H1 (cell line): Measurements from ENCODE around the gene RAMP2. TPM values are rescaled to one million over a fixed set of nuclear protein-coding genes. Genes with fewer than 3 reads are reported as not detected.

Experiments used
- GABPA ChIP-seq: IDR thresholded peaks from 2 replicates; pipeline ENCODE4 v1.6.1; 2011; ENCODE audit warnings: mild to moderate bottlenecking, low read length, moderate library complexity, borderline replicate concordance; ENCODE audit not compliant: insufficient read depth
- KDM4A ChIP-seq: IDR thresholded peaks from one replicate; pipeline ENCODE4 v1.7.1; 2012; ENCODE audit warnings: low read depth, mild to moderate bottlenecking, moderate library complexity, low read length, inconsistent platforms; ENCODE audit not compliant: severe bottlenecking
- PHF8 ChIP-seq: fragments of 200-600 bp; sonication (generic); conservative IDR thresholded peaks from 2 replicates; pipeline ENCODE4 v1.7.1; 2012; ENCODE audit warnings: low read depth, mild to moderate bottlenecking, inconsistent platforms, low read length, moderate library complexity
- RBBP5 ChIP-seq: IDR thresholded peaks from 2 replicates; pipeline ENCODE4 v1.7.1; 2012; ENCODE audit warnings: low read depth, mild to moderate bottlenecking, inconsistent platforms, low read length, moderate library complexity, borderline replicate concordance
- RNF2 ChIP-seq: fragments of 200-900, 300-1000 bp; sonication (generic); IDR thresholded peaks from 2 replicates; pipeline ENCODE4 v1.7.1; 2016; ENCODE audit warnings: borderline replicate concordance, low read depth, mild to moderate bottlenecking, antibody characterized with exemption, low read length; ENCODE audit not compliant: poor library complexity, severe bottlenecking; ENCODE audit errors: missing control alignments
- polyA plus RNA-seq, 7 experiments: library from polyadenylated mRNA; depleted of rRNA in 3 of 7; stranded (reverse) in 5 of 7; unstranded in 2 of 7; fragments of >200 nt in 5 of 7; fragments of 200-250 nt in 2 of 7; gene quantifications; 1 replicate in 5 of 7; 2 replicates in 1 of 7; 4 replicates in 1 of 7; pipeline versions ENCODE4 v1.2.1 to v1.2.3, GENCODE V29; 2011 to 2013; ENCODE audit warnings: missing spikeins in 2 of 7, mixed read lengths in 2 of 7
- total RNA-seq: library from RNA; stranded (reverse); fragmentation: NEBNext Ultra II Directional; extraction: Animal tissue kit (Norgen Biotek cat#: 25700); gene quantifications from 2 replicates; pipeline ENCODE4 v1.2.1, GENCODE V29; 2021

RAMP2 gene
- total and polyA plus RNA-seq, 2 of the 8 experiments (the other 6 are each of a cell fraction or from before 2014, with no cell fraction given), result 13.4 to 41.7 TPM

GRCh38 chr17:42751628-42752027, 9.4 kb upstream of the RAMP2 start (continued):
- TF ChIP-seq RBBP5, result no peak
- no peak for TF ChIP-seq GABPA
- TF ChIP-seq PHF8, result no peak
- TF ChIP-seq RNF2, result no peak
- TF ChIP-seq KDM4A, result no peak
